ENCODE measurements around the gene RHOT2.

- no peak for TF ChIP-seq CTCF (IDR thresholded peaks at IDR 0.05)
- TF ChIP-seq POLR2AphosphoS5 (IDR thresholded peaks at IDR 0.05) = no peak
- TF ChIP-seq POLR2A (IDR thresholded peaks at IDR 0.05) = no peak
- TF ChIP-seq EP300 (IDR thresholded peaks at IDR 0.05) = no peak
Observed at GRCh38 chr16:649631-650030, 18.3 kb upstream of the RHOT2 start.
